Effector CD8-positive, alpha-beta T cell (primary cell): ENCODE results near the gene KCNJ10.

Source experiments
- DNase-seq: peaks from one replicate; lab custom pipeline; 2025; lab: John Stamatoyannopoulos, UW

KCNJ10 gene

GRCh38 chr1:159991513-159991912 lies 78.4 kb downstream of the KCNJ10 start:
- no peak for DNase-seq

GRCh38 chr1:159990005-159990404 lies 80.0 kb downstream of the KCNJ10 start:
- DNase-seq: no peak

- DNase-seq: no peak
These were observed 80.4 kb downstream of the KCNJ10 start for GRCh38 chr1:159989581-159989980.

- DNase-seq: no peak
These were observed 82.0 kb downstream of the KCNJ10 start for GRCh38 chr1:159988006-159988405.

- DNase-seq: no peak
These were observed 82.8 kb downstream of the KCNJ10 start for GRCh38 chr1:159987186-159987585.

- DNase-seq: no peak
These were observed 83.4 kb downstream of the KCNJ10 start for GRCh38 chr1:159986531-159986930.

- DNase-seq: no peak
These were observed 83.9 kb downstream of the KCNJ10 start for GRCh38 chr1:159986093-159986492.

GRCh38 chr1:159985473-159985872 lies 84.5 kb downstream of the KCNJ10 start:
- DNase-seq: no peak

- no peak for DNase-seq
These were observed 86.3 kb downstream of the KCNJ10 start for GRCh38 chr1:159983681-159984080.

- DNase-seq: no peak
These were observed 87.7 kb downstream of the KCNJ10 start for GRCh38 chr1:159982280-159982679.

GRCh38 chr1:159981351-159982055 lies 88.5 kb downstream of the KCNJ10 start:
- DNase-seq: no peak

GRCh38 chr1:159980786-159981185 lies 89.2 kb downstream of the KCNJ10 start:
- no peak for DNase-seq

- no peak for DNase-seq
These were observed 89.9 kb downstream of the KCNJ10 start for GRCh38 chr1:159980076-159980475.

- no peak for DNase-seq
These were observed 90.7 kb downstream of the KCNJ10 start for GRCh38 chr1:159979257-159979656.

GRCh38 chr1:159978107-159978398 lies 91.9 kb downstream of the KCNJ10 start:
- no peak for DNase-seq

- DNase-seq: no peak
These were observed 92.4 kb downstream of the KCNJ10 start for GRCh38 chr1:159977364-159978106.

GRCh38 chr1:159974350-159974965 lies 95.5 kb downstream of the KCNJ10 start:
- no peak for DNase-seq

- no peak for DNase-seq
These were observed 96.5 kb downstream of the KCNJ10 start for GRCh38 chr1:159973350-159973940.

- DNase-seq: no peak
These were observed 97.3 kb downstream of the KCNJ10 start for GRCh38 chr1:159972443-159973205.

GRCh38 chr1:159970932-159971342 lies 99.0 kb downstream of the KCNJ10 start:
- DNase-seq: no peak

GRCh38 chr1:159968901-159969300 lies 101.1 kb downstream of the KCNJ10 start:
- DNase-seq: no peak

- DNase-seq: no peak
These were observed 104.7 kb downstream of the KCNJ10 start for GRCh38 chr1:159965263-159965662.
